HG03521 (cell line): ENCODE measurements around the gene LRRC30.

Source experiments
- ATAC-seq: cut with Tn5 transposase; IDR thresholded peaks from one replicate; pipeline ENCODE4 v1.9.1; 2021; ENCODE audit warnings: mild to moderate bottlenecking, moderate library complexity; ENCODE audit not compliant: unreplicated experiment

The LRRC30 gene

GRCh38 chr18:7236933-7237332, 6.0 kb downstream of the LRRC30 start:
- ATAC-seq: no peak

- no peak for ATAC-seq
These were observed 6.9 kb downstream of the LRRC30 start for GRCh38 chr18:7237673-7238272.

GRCh38 chr18:7242926-7243325, 12.0 kb downstream of the LRRC30 start:
- ATAC-seq: no peak

- ATAC-seq: no peak
These were observed 18.0 kb downstream of the LRRC30 start for GRCh38 chr18:7248877-7249276.

- ATAC-seq: no peak
These were observed 23.3 kb downstream of the LRRC30 start for GRCh38 chr18:7254163-7254562.

- ATAC-seq: no peak
These were observed 24.2 kb downstream of the LRRC30 start for GRCh38 chr18:7255054-7255453.

GRCh38 chr18:7255643-7256042, 24.8 kb downstream of the LRRC30 start:
- ATAC-seq: no peak

GRCh38 chr18:7256618-7257425, 25.9 kb downstream of the LRRC30 start:
- no peak for ATAC-seq

GRCh38 chr18:7257426-7257740, 26.5 kb downstream of the LRRC30 start:
- no peak for ATAC-seq

- ATAC-seq: no peak
These were observed 28.6 kb downstream of the LRRC30 start for GRCh38 chr18:7259475-7259874.

GRCh38 chr18:7261199-7261598, 30.3 kb downstream of the LRRC30 start:
- ATAC-seq: no peak

GRCh38 chr18:7267973-7268372, 37.1 kb downstream of the LRRC30 start:
- no peak for ATAC-seq

GRCh38 chr18:7269942-7270341, 39.1 kb downstream of the LRRC30 start:
- ATAC-seq: no peak

GRCh38 chr18:7272311-7273049, 41.6 kb downstream of the LRRC30 start:
- ATAC-seq: no peak

GRCh38 chr18:7273301-7273921, 42.5 kb downstream of the LRRC30 start:
- ATAC-seq: no peak

- ATAC-seq: no peak
These were observed 50.7 kb downstream of the LRRC30 start for GRCh38 chr18:7281579-7281978.
